Liver (tissue), 9 donors: ENCODE results near the gene SOCS2. TPM values are rescaled to one million over a fixed set of nuclear protein-coding genes. Genes with fewer than 3 reads are reported as not detected.

Source experiments
- DNase-seq: peaks from one replicate; pipeline ENCODE4 v3.0.0-alpha.2; 2017; ENCODE audit warnings: low spot score
- H3K27ac ChIP-seq, 2 donors: one replicate each; pipeline ENCODE4 v1.7.0; 2013; ENCODE audit warnings: inconsistent platforms in 2 of 2, low read length in 2 of 2, control low read depth in 1 of 2, low read depth in 1 of 2, mild to moderate bottlenecking in 1 of 2
- H3K27me3 ChIP-seq, 4 donors: one replicate each; pipeline versions ENCODE4 v1.6.1 to v1.7.0; 2013; ENCODE audit warnings: low read length in 3 of 4, inconsistent platforms in 1 of 4, mild to moderate bottlenecking in 1 of 4, moderate library complexity in 1 of 4; ENCODE audit not compliant: control insufficient read depth in 4 of 4, insufficient read depth in 4 of 4
- H3K36me3 ChIP-seq, 4 donors: one replicate each; pipeline versions ENCODE4 v1.6.1 to v1.7.0; 2013; ENCODE audit warnings: low read length in 3 of 4, mild to moderate bottlenecking in 3 of 4, low read depth in 1 of 4, moderate library complexity in 1 of 4; ENCODE audit not compliant: control insufficient read depth in 4 of 4, insufficient read depth in 3 of 4
- H3K4me1 ChIP-seq, 4 donors: one replicate each; pipeline versions ENCODE4 v1.6.1 to v1.7.0; 2013; ENCODE audit warnings: low read length in 3 of 4, mild to moderate bottlenecking in 3 of 4, moderate library complexity in 1 of 4; ENCODE audit not compliant: control insufficient read depth in 4 of 4, insufficient read depth in 4 of 4
- H3K4me3 ChIP-seq, 3 donors: one replicate each; pipeline versions ENCODE4 v1.6.1 to v1.7.0; 2013; ENCODE audit warnings: low read length in 3 of 3, control low read depth in 1 of 3, low read depth in 1 of 3, mild to moderate bottlenecking in 1 of 3
- H3K9ac ChIP-seq, 2 donors: one replicate each; pipeline ENCODE4 v1.7.0; 2013; ENCODE audit warnings: low read length in 2 of 2, mild to moderate bottlenecking in 2 of 2, moderate library complexity in 2 of 2, control low read depth in 1 of 2, low read depth in 1 of 2
- H3K9me3 ChIP-seq, 4 donors: one replicate each; pipeline versions ENCODE4 v1.6.1 to v1.7.0; 2013; ENCODE audit warnings: low read length in 3 of 4; ENCODE audit not compliant: control insufficient read depth in 4 of 4
- FOXA1 ChIP-seq: IDR thresholded peaks from 2 replicates; pipeline ENCODE4 v1.6.1; 2016; ENCODE audit warnings: antibody characterized with exemption
- GABPA ChIP-seq, 2 donors: IDR thresholded peaks in 1 of 2; conservative IDR thresholded peaks in 1 of 2; 2 replicates each; pipeline ENCODE4 v1.6.1; 2016; ENCODE audit warnings: antibody characterized with exemption in 2 of 2, mild to moderate bottlenecking in 1 of 2, moderate library complexity in 1 of 2
- HNF4A ChIP-seq, 2 donors: conservative IDR thresholded peaks; 2 replicates each; pipeline ENCODE4 v1.6.1; 2016; ENCODE audit warnings: antibody characterized with exemption in 2 of 2, mild to moderate bottlenecking in 2 of 2
- HNF4G ChIP-seq: IDR thresholded peaks from 2 replicates; pipeline ENCODE4 v1.6.1; 2016; ENCODE audit warnings: antibody characterized with exemption
- MAX ChIP-seq: IDR thresholded peaks from 2 replicates; pipeline ENCODE4 v1.6.1; 2016; ENCODE audit warnings: antibody characterized with exemption
- NR2F2 ChIP-seq: IDR thresholded peaks from 2 replicates; pipeline ENCODE4 v1.6.1; 2016; ENCODE audit warnings: antibody characterized with exemption
- RAD21 ChIP-seq, 2 donors: IDR thresholded peaks; 2 replicates each; pipeline ENCODE4 v1.6.1; 2016; ENCODE audit warnings: antibody characterized with exemption in 2 of 2, mild to moderate bottlenecking in 2 of 2
- RXRA ChIP-seq, 2 donors: IDR thresholded peaks; 2 replicates each; pipeline ENCODE4 v1.6.1; 2017 to 2018; ENCODE audit warnings: antibody characterized with exemption in 2 of 2, mild to moderate bottlenecking in 1 of 2
- SP1 ChIP-seq: IDR thresholded peaks from 2 replicates; pipeline ENCODE4 v1.6.1; 2018; ENCODE audit warnings: antibody characterized with exemption, mild to moderate bottlenecking
- TAF1 ChIP-seq: conservative IDR thresholded peaks from 2 replicates; pipeline ENCODE4 v1.6.1; 2016; ENCODE audit warnings: antibody characterized with exemption, mild to moderate bottlenecking
- YY1 ChIP-seq: IDR thresholded peaks from 2 replicates; pipeline ENCODE4 v1.6.1; 2016; ENCODE audit warnings: antibody characterized with exemption, mild to moderate bottlenecking
- ZBTB33 ChIP-seq: IDR thresholded peaks from 2 replicates; pipeline ENCODE4 v1.6.1; 2016; ENCODE audit warnings: antibody characterized with exemption
- WGBS: extraction: QIAGEN DNeasy Blood & Tissue Kit; methylation state at CpG from one replicate; pipeline ENCODE4 v1.1.7; 2013; 5-methylcytosine and 5-hydroxymethylcytosine counted together
- polyA plus RNA-seq, 2 donors: library from polyadenylated mRNA; stranded (reverse) in 1 of 2; unstranded in 1 of 2; fragments of 200-250 nt in 1 of 2; fragments of >200 nt in 1 of 2; fragmentation: Nextera tagmentation in 1 of 2; extraction: Ambion mirVana in 1 of 2; gene quantifications; one replicate each; pipeline versions ENCODE4 v1.2.1 to v1.2.3, GENCODE V29; 2013 to 2015
- total RNA-seq, 2 donors: library from RNA; depleted of rRNA; stranded (reverse); fragments of >200 nt; gene quantifications; one replicate each; pipeline ENCODE4 v1.2.3, GENCODE V29; 2014
- TF ChIP-seq, protein P1 (sequence below): IDR thresholded peaks from 2 replicates; pipeline ENCODE4 v1.6.1; 2016; ENCODE audit warnings: antibody characterized with exemption
- TF ChIP-seq, protein P2 (sequence below): fragments of 150-350 bp; IDR thresholded peaks from 2 replicates; pipeline ENCODE4 v1.5.1; 2017; ENCODE audit warnings: improper control_type of control experiment, low read depth, low read length; ENCODE audit not compliant: missing input control
- donor health status: healthy.
- donor health status: healthy.
- donor health status: healthy.
- donor health status: healthy.
- donor health status: healthy.

Gene SOCS2
- total and polyA plus RNA-seq, 4 donors, result 7.0 to 66.3 (median 34.4) TPM

DNA sequence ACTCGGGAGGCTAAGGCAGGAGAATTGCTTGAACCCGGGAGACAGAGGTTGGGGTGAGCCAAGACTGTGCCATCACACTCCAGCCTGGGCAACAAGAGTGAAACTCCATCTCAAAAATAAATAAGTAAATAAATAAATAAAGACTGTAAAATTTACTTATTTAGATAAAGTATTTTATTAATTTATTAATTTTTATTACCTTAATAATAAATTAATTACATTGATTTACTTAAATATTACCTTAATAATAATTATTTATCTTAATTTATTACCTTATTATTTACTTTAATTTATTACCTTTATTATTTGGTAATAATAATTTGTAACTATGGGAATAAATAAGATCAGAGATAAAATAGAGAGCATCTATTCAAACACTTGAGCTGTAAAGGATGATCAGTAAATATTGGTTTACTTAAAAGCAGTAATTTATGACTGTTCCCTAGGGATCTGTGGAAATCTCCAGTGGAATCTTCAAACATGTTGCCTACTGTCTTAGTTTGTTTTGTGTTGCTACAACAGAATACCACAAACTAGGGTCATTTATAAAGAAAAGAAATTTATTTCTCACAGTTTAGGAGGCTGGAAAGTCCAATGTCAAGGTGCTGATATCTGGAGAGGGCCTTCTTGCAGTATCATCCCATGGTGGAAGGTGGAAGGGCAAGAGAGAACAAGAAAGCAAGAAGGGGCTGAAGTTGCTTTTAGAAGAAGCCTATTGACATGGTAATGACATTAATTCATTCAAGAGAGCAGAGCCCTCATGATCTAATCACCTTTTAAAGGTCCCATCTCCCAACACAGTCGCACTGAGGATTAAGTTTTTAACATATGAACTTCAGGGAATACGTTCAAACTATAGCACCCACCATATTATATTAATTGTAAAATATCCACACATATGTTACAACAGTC is 37.1 kb downstream of the SOCS2 start:
- Histone ChIP-seq H3K9me3 (no peaks in the 10 kb centered on the region), H3K27me3 (no peaks in the 10 kb centered on the region), H3K27ac (no peak overlapping the region), H3K4me1 (no peaks in the 10 kb centered on the region), H3K4me3 (no peak overlapping the region), H3K36me3 (no peaks in the 10 kb centered on the region), H3K9ac (no peak overlapping the region)
- no peak for DNase-seq
- 95% methylated on average over 4 of the region's 4 CpGs for WGBS
- TF ChIP-seq, protein P1, sequence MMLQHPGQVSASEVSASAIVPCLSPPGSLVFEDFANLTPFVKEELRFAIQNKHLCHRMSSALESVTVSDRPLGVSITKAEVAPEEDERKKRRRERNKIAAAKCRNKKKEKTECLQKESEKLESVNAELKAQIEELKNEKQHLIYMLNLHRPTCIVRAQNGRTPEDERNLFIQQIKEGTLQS, result no peak
- TF ChIP-seq MAX (no peak), HNF4G (no peak)

- TF ChIP-seq, protein P2, sequence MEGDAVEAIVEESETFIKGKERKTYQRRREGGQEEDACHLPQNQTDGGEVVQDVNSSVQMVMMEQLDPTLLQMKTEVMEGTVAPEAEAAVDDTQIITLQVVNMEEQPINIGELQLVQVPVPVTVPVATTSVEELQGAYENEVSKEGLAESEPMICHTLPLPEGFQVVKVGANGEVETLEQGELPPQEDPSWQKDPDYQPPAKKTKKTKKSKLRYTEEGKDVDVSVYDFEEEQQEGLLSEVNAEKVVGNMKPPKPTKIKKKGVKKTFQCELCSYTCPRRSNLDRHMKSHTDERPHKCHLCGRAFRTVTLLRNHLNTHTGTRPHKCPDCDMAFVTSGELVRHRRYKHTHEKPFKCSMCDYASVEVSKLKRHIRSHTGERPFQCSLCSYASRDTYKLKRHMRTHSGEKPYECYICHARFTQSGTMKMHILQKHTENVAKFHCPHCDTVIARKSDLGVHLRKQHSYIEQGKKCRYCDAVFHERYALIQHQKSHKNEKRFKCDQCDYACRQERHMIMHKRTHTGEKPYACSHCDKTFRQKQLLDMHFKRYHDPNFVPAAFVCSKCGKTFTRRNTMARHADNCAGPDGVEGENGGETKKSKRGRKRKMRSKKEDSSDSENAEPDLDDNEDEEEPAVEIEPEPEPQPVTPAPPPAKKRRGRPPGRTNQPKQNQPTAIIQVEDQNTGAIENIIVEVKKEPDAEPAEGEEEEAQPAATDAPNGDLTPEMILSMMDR, result no peak
- TF ChIP-seq MAX (no peak), NR2F2 (no peak), YY1 (no peak), SP1 (no peak), RAD21 (IDR thresholded peaks at IDR 0.05) (no peak), RXRA (IDR thresholded peaks at IDR 0.05) (no peak), ZBTB33 (no peak), FOXA1 (no peak), HNF4G (no peak), HNF4A (conservative IDR thresholded peaks at IDR 0.05) (no peak), TAF1 (no peak), GABPA (IDR thresholded peaks at IDR 0.05 in 1 of 2, conservative IDR thresholded peaks at IDR 0.05 in 1 of 2) (no peak)
- TF ChIP-seq, protein P1, result no peak
- H3K27me3 ChIP-seq, result no peaks in the 10 kb centered on the region
- no peaks in the 10 kb centered on the region for H3K9me3 ChIP-seq
- DNase-seq, result no peak
- H3K9ac ChIP-seq, result no peak overlapping the region
- 64% methylated on average over 4 of the region's 4 CpGs for WGBS
- H3K36me3 ChIP-seq, result no peaks in the 10 kb centered on the region
- H3K4me3 ChIP-seq, result no peak overlapping the region
- no peaks in the 10 kb centered on the region for H3K4me1 ChIP-seq
- no peak overlapping the region for H3K27ac ChIP-seq
Observed at GRCh38 chr12:93612776-93613175, 40.3 kb downstream of the SOCS2 start.
